Upper lobe of right lung (tissue), 1 donor: ENCODE results near the gene IGLL1. TPM values are rescaled to one million over a fixed set of nuclear protein-coding genes. Genes with fewer than 3 reads are reported as not detected.

Source experiments
- ATAC-seq: fragments of 200-7000 bp; cut with Tn5 transposase; one replicate; pipeline ENCODE4 v1.9.1; 2020; ENCODE audit warnings: mild to moderate bottlenecking, moderate library complexity
- DNase-seq: peaks from one replicate; pipeline ENCODE4 v3.0.0-alpha.2; 2020
- H3K27ac ChIP-seq: fragments of 200-600 bp; one replicate; pipeline ENCODE4 v1.8.0; 2022
- H3K27me3 ChIP-seq: fragments of 200-600 bp; one replicate; pipeline ENCODE4 v1.8.0; 2022; ENCODE audit warnings: mild to moderate bottlenecking
- H3K36me3 ChIP-seq: fragments of 200-600 bp; one replicate; pipeline ENCODE4 v1.8.0; 2022
- H3K4me1 ChIP-seq: fragments of 200-600 bp; one replicate; pipeline ENCODE4 v1.8.0; 2022
- H3K4me3 ChIP-seq: fragments of 200-600 bp; one replicate; pipeline ENCODE4 v1.8.0; 2022; ENCODE audit warnings: mild to moderate bottlenecking
- H3K9me3 ChIP-seq: fragments of 200-600 bp; one replicate; pipeline ENCODE4 v1.8.0; 2022
- CTCF ChIP-seq: fragments of 200-600 bp; IDR thresholded peaks from one replicate; pipeline ENCODE4 v1.8.0; 2022; ENCODE audit warnings: antibody characterized with exemption
- intact Hi-C: fragments of 100-400 bp; cut with DNase I; formaldehyde crosslinking; loops from one replicate; pipeline ENCODE4 v1.11.0; 2022
- total RNA-seq: library from RNA; stranded (reverse); fragmentation: NEBNext Ultra II Directional; extraction: Animal tissue kit (Norgen Biotek cat#: 25700); gene quantifications from one replicate; pipeline ENCODE4 v1.2.1, GENCODE V29; 2021
- donor health status: DM: no; HTN: yes; CAD: no; lungs with severe emphysema.

Gene IGLL1
- total RNA-seq, 1 donor from 2014 or later, result not detected

- no peak for TF ChIP-seq CTCF
- no peaks in the 10 kb centered on the region for H3K9me3 ChIP-seq
- intact Hi-C loops, result no loop called here
- DNase-seq (peak; percentile 25), ATAC-seq (no peak)
- no peak overlapping the region for H3K27ac ChIP-seq
- H3K27me3 ChIP-seq, result peaks cover 13% of the 10 kb centered on the region
- H3K4me3 ChIP-seq, result no peak overlapping the region
- H3K36me3 ChIP-seq, result no peaks in the 10 kb centered on the region
- no peaks in the 10 kb centered on the region for H3K4me1 ChIP-seq
Observed at GRCh38 chr22:23553438-23553837, 26.7 kb downstream of the IGLL1 start.

- intact Hi-C loops, result no loop called here
- Histone ChIP-seq H3K9me3 (no peaks in the 10 kb centered on the region), H3K36me3 (no peaks in the 10 kb centered on the region), H3K27me3 (peaks cover 13% of the 10 kb centered on the region), H3K4me1 (no peaks in the 10 kb centered on the region), H3K27ac (no peak overlapping the region), H3K4me3 (no peak overlapping the region)
- ATAC-seq (no peak), DNase-seq (no peak)
- TF ChIP-seq CTCF, result no peak
Observed at GRCh38 chr22:23552573-23552972, 27.5 kb downstream of the IGLL1 start.

- DNase-seq (no peak), ATAC-seq (no peak)
- Histone ChIP-seq H3K4me1 (no peaks in the 10 kb centered on the region), H3K27ac (no peak overlapping the region), H3K4me3 (no peak overlapping the region), H3K36me3 (no peaks in the 10 kb centered on the region), H3K27me3 (peaks cover 13% of the 10 kb centered on the region), H3K9me3 (no peaks in the 10 kb centered on the region)
- TF ChIP-seq CTCF, result no peak
- intact Hi-C loops, result no loop called here
Observed at GRCh38 chr22:23551385-23551784, 28.7 kb downstream of the IGLL1 start.

GRCh38 chr22:23550049-23550650 lies 29.9 kb downstream of the IGLL1 start:
- no peak for TF ChIP-seq CTCF
- ATAC-seq (no peak), DNase-seq (no peak)
- Histone ChIP-seq H3K4me1 (no peaks in the 10 kb centered on the region), H3K27ac (no peak overlapping the region), H3K9me3 (no peaks in the 10 kb centered on the region), H3K4me3 (no peak overlapping the region), H3K36me3 (no peaks in the 10 kb centered on the region), H3K27me3 (peaks cover 7% of the 10 kb centered on the region)
- intact Hi-C loops, result no loop called here

GRCh38 chr22:23549198-23549595 lies 30.9 kb downstream of the IGLL1 start:
- TF ChIP-seq CTCF, result no peak
- DNase-seq (peak; percentile 42), ATAC-seq (no peak)
- Histone ChIP-seq H3K9me3 (no peaks in the 10 kb centered on the region), H3K36me3 (no peaks in the 10 kb centered on the region), H3K4me1 (no peaks in the 10 kb centered on the region), H3K27me3 (peaks cover 4% of the 10 kb centered on the region), H3K27ac (no peak overlapping the region), H3K4me3 (no peak overlapping the region)
- intact Hi-C loops, result no loop called here
